WTC11 (cell line): ENCODE data around the gene AGPAT4. TPM values are rescaled to one million over a fixed set of nuclear protein-coding genes. Genes with fewer than 3 reads are reported as not detected.

Experiments used
- ATAC-seq: fragments of 200-7000 bp; cut with Tn5 transposase; 2 replicates; pipeline ENCODE4 v1.10.0; 2021; ENCODE audit warnings: mild to moderate bottlenecking, moderate library complexity
- CTCF ChIA-PET: fragments of 300-600 bp; sonication (Branson Sonifier 250); formaldehyde crosslinking; loops from one replicate; lab custom pipeline; 2021; ENCODE audit warnings: antibody characterized with exemption; lab: Charles Lee
- POLR2A ChIA-PET: fragments of 350-600 bp; sonication (Branson Sonifier 250); formaldehyde crosslinking; loops from one replicate; lab custom pipeline; 2021; ENCODE audit warnings: antibody characterized with exemption; lab: Charles Lee
- DNase-seq: peaks from one replicate; pipeline ENCODE4 v3.0.0; 2021; ENCODE audit warnings: low spot score
- H3K27ac Mint-ChIP-seq: 2 replicates; pipeline ENCODE4 v1.8.0; 2021; ENCODE audit warnings: mixed read lengths
- H3K27me3 Mint-ChIP-seq: 2 replicates; pipeline ENCODE4 v1.8.0; 2021; ENCODE audit warnings: low read depth, mild to moderate bottlenecking, moderate library complexity, mixed read lengths
- H3K36me3 Mint-ChIP-seq: 2 replicates; pipeline ENCODE4 v1.8.0; 2021; ENCODE audit warnings: mixed read lengths
- H3K4me1 Mint-ChIP-seq: 2 replicates; pipeline ENCODE4 v1.8.0; 2022; ENCODE audit warnings: mixed read lengths
- H3K4me3 Mint-ChIP-seq: 2 replicates; pipeline ENCODE4 v1.8.0; 2021; ENCODE audit warnings: mild to moderate bottlenecking, moderate library complexity, mixed read lengths
- H3K9me3 Mint-ChIP-seq: 2 replicates; pipeline ENCODE4 v1.8.0; 2021; ENCODE audit warnings: mixed read lengths
- ATF6 ChIP-seq: sonication (generic); formaldehyde crosslinking; IDR thresholded peaks from 2 replicates; pipeline ENCODE4 v1.8.1; 2023; ENCODE audit warnings: mild to moderate bottlenecking, missing genetic modification reagents
- CDX4 ChIP-seq: fragments of 250-450 bp; sonication (Bioruptor Pico); IDR thresholded peaks from 2 replicates; pipeline ENCODE4 v1.9.0; 2021; ENCODE audit warnings: moderate library complexity, mild to moderate bottlenecking, inconsistent platforms, borderline replicate concordance
- CREM ChIP-seq: sonication (generic); formaldehyde crosslinking; IDR thresholded peaks from 2 replicates; pipeline ENCODE4 v1.8.1; 2022; ENCODE audit warnings: mild to moderate bottlenecking, missing genetic modification reagents, moderate library complexity
- E2F1 ChIP-seq: sonication (generic); formaldehyde crosslinking; IDR thresholded peaks from 2 replicates; pipeline ENCODE4 v1.8.0; 2022; ENCODE audit warnings: mild to moderate bottlenecking, missing genetic modification reagents
- E2F4 ChIP-seq: sonication (generic); formaldehyde crosslinking; IDR thresholded peaks from 2 replicates; pipeline ENCODE4 v1.8.1; 2022; ENCODE audit warnings: low read depth, mild to moderate bottlenecking, moderate library complexity, missing genetic modification reagents, borderline replicate concordance
- ELF4 ChIP-seq: sonication (generic); formaldehyde crosslinking; IDR thresholded peaks from 2 replicates; pipeline ENCODE4 v1.8.1; 2022; ENCODE audit warnings: low read depth, mild to moderate bottlenecking, moderate library complexity, missing genetic modification reagents
- ESRRA ChIP-seq: sonication (generic); formaldehyde crosslinking; IDR thresholded peaks from 2 replicates; pipeline ENCODE4 v1.8.1; 2022; ENCODE audit warnings: mild to moderate bottlenecking, missing genetic modification reagents, borderline replicate concordance
- ETV6 ChIP-seq: sonication (generic); formaldehyde crosslinking; IDR thresholded peaks from 2 replicates; pipeline ENCODE4 v1.8.1; 2022; ENCODE audit warnings: mild to moderate bottlenecking, missing genetic modification reagents
- FOXP4 ChIP-seq: sonication (generic); formaldehyde crosslinking; IDR thresholded peaks from 2 replicates; pipeline ENCODE4 v1.8.0; 2022; ENCODE audit warnings: mild to moderate bottlenecking, missing genetic modification reagents
- GRHL2 ChIP-seq: fragments of 250-450 bp; sonication (Bioruptor Pico); IDR thresholded peaks from 2 replicates; pipeline ENCODE4 v1.8.0; 2022; ENCODE audit warnings: mild to moderate bottlenecking, moderate library complexity; ENCODE audit not compliant: insufficient replicate concordance, severe bottlenecking
- GTF2I ChIP-seq: fragments of 250-450 bp; sonication (Bioruptor Pico); conservative IDR thresholded peaks from 2 replicates; pipeline ENCODE4 v1.4.0; 2021; ENCODE audit warnings: mild to moderate bottlenecking
- NFYB ChIP-seq: sonication (generic); formaldehyde crosslinking; conservative IDR thresholded peaks from 2 replicates; pipeline ENCODE4 v1.8.0; 2022; ENCODE audit warnings: low read depth, missing genetic modification reagents
- NR2C2 ChIP-seq: sonication (generic); formaldehyde crosslinking; IDR thresholded peaks from 2 replicates; pipeline ENCODE4 v1.8.0; 2022; ENCODE audit warnings: mild to moderate bottlenecking, missing genetic modification reagents
- NR3C1 ChIP-seq: sonication (generic); formaldehyde crosslinking; conservative IDR thresholded peaks from 2 replicates; pipeline ENCODE4 v1.8.1; 2023; ENCODE audit warnings: low read depth, mild to moderate bottlenecking, missing genetic modification reagents
- OVOL2 ChIP-seq: fragments of 250-450 bp; sonication (Bioruptor Pico); IDR thresholded peaks from 2 replicates; pipeline ENCODE4 v1.9.0; 2021; ENCODE audit warnings: mild to moderate bottlenecking, borderline replicate concordance
- ZBTB43 ChIP-seq: sonication (generic); formaldehyde crosslinking; IDR thresholded peaks from 2 replicates; pipeline ENCODE4 v1.8.1; 2023; ENCODE audit warnings: mild to moderate bottlenecking, missing genetic modification reagents
- ZNF219 ChIP-seq: sonication (generic); formaldehyde crosslinking; IDR thresholded peaks from 2 replicates; pipeline ENCODE4 v1.8.0; 2023; ENCODE audit warnings: missing genetic modification reagents, mild to moderate bottlenecking, borderline replicate concordance
- ZNF671 ChIP-seq: fragments of 250-450 bp; sonication (Bioruptor Pico); IDR thresholded peaks from 2 replicates; pipeline ENCODE4 v1.8.0; 2021; ENCODE audit warnings: mild to moderate bottlenecking
- total RNA-seq: library from RNA; stranded (reverse); gene quantifications from 3 replicates; pipeline ENCODE4 v1.2.3, GENCODE V29; 2021

Gene AGPAT4
- total RNA-seq, 1 experiment from 2014 or later, result 19.7 TPM

- TF ChIP-seq FOXP4 (CRISPR knock-in tag) (no peak), ELF4 (CRISPR knock-in tag) (no peak), E2F1 (CRISPR knock-in tag) (no peak), ESRRA (CRISPR knock-in tag) (no peak), ETV6 (CRISPR knock-in tag) (no peak)
These were observed 50.2 kb downstream of the AGPAT4 start (continued) for GRCh38 chr6:161223646-161224045.

- no peak for TF ChIP-seq NR2C2 (CRISPR knock-in tag)
- TF ChIP-seq ATF6 (CRISPR knock-in tag), result no peak
- TF ChIP-seq GRHL2, result no peak
- TF ChIP-seq NFYB (CRISPR knock-in tag), result no peak
- TF ChIP-seq ZNF671 (CRISPR knock-in tag), result no peak
- no peak for TF ChIP-seq CDX4 (CRISPR knock-in tag)
- Mint-ChIP-seq H3K4me3 (no peak overlapping the region), H3K4me1 (peaks cover 8% of the 10 kb centered on the region), H3K36me3 (peaks cover 56% of the 10 kb centered on the region), H3K27me3 (no peaks in the 10 kb centered on the region), H3K27ac (no peak overlapping the region), H3K9me3 (peaks cover 13% of the 10 kb centered on the region)
- POLR2A ChIA-PET, result no interaction called here
- DNase-seq (no peak), ATAC-seq (no peak)
- CTCF ChIA-PET, result interaction anchor here (1.1 kb wide), 1 partner anchor 51 kb away, joined by 4 read pairs; the partner anchor contains the start of gene AGPAT4
These were observed 51.1 kb downstream of the AGPAT4 start for GRCh38 chr6:161222706-161223234.

- Mint-ChIP-seq H3K27ac (no peak overlapping the region), H3K36me3 (peaks cover 68% of the 10 kb centered on the region)
- TF ChIP-seq OVOL2 (CRISPR knock-in tag) (no peak), CREM (no peak), ZNF671 (CRISPR knock-in tag) (no peak), ZNF219 (CRISPR knock-in tag) (no peak), ATF6 (CRISPR knock-in tag) (no peak), NR3C1 (CRISPR knock-in tag) (no peak), NR2C2 (CRISPR knock-in tag) (no peak), GTF2I (CRISPR knock-in tag) (no peak), E2F1 (CRISPR knock-in tag) (no peak), E2F4 (CRISPR knock-in tag) (no peak), ZBTB43 (CRISPR knock-in tag) (no peak)
These were observed 53.5 kb downstream of the AGPAT4 start for GRCh38 chr6:161220346-161220745.

More at GRCh38 chr6:161220346-161220745, 53.5 kb downstream of the AGPAT4 start:
- no peaks in the 10 kb centered on the region for H3K27me3 Mint-ChIP-seq
- CTCF ChIA-PET, result interaction anchor here (1.8 kb wide), 1 partner anchor 23 kb away, joined by 3 read pairs; no protein-coding TSS in a partner anchor
- ATAC-seq, result no peak
- POLR2A ChIA-PET, result no interaction called here
- H3K9me3 Mint-ChIP-seq, result peaks cover 34% of the 10 kb centered on the region
- peaks cover 5% of the 10 kb centered on the region; the same call in 1 of the 2 replicates for H3K4me1 Mint-ChIP-seq
- no peak for DNase-seq
- no peak overlapping the region for H3K4me3 Mint-ChIP-seq
